HG02623 (cell line): ENCODE measurements around the gene CLCN3.
"Not testable (repeated sequence)": the region's sequence is repeated elsewhere in the genome, so short reads cannot be mapped to it uniquely, and the experiment has no call there.

Experiments
- ATAC-seq: cut with Tn5 transposase; IDR thresholded peaks from one replicate; pipeline ENCODE4 v1.9.1; 2021; ENCODE audit warnings: moderate library complexity; ENCODE audit not compliant: unreplicated experiment

Gene CLCN3

GRCh38 chr4:169770416-169770815 is 150.0 kb downstream of the CLCN3 start:
- no peak for ATAC-seq

- ATAC-seq = not testable (repeated sequence)
Observed at GRCh38 chr4:169771556-169772080, 151.2 kb downstream of the CLCN3 start.
